H1 (cell line): ENCODE measurements around the gene TAF4. TPM values are rescaled to one million over a fixed set of nuclear protein-coding genes. Genes with fewer than 3 reads are reported as not detected.

Experiments used
- ASH2L ChIP-seq: fragments of 200-600, 300-600 bp; sonication (generic); IDR thresholded peaks from one replicate; pipeline ENCODE4 v1.7.1; 2017; ENCODE audit warnings: low read length
- ATF2 ChIP-seq: IDR thresholded peaks from 2 replicates; pipeline ENCODE4 v1.6.1; 2012; ENCODE audit warnings: low read length, inconsistent platforms
- HDAC2 ChIP-seq, 2 experiments: fragments of 300-600 bp in 1 of 2; sonication (generic) in 1 of 2; IDR thresholded peaks; 2 replicates each; pipeline ENCODE4 v1.6.1; 2011 to 2012; ENCODE audit warnings: low read depth in 2 of 2, low read length in 2 of 2, mild to moderate bottlenecking in 2 of 2, moderate library complexity in 2 of 2, borderline replicate concordance in 1 of 2, inconsistent platforms in 1 of 2
- RAD21 ChIP-seq, 2 experiments: IDR thresholded peaks in 1 of 2; conservative IDR thresholded peaks in 1 of 2; 2 replicates each; pipeline ENCODE4 v1.6.1; 2011; ENCODE audit warnings: low read depth in 2 of 2, low read length in 2 of 2, improper control_type of control experiment in 1 of 2, inconsistent platforms in 1 of 2, mild to moderate bottlenecking in 1 of 2, moderate library complexity in 1 of 2
- polyA plus RNA-seq, 7 experiments: library from polyadenylated mRNA; depleted of rRNA in 3 of 7; stranded (reverse) in 5 of 7; unstranded in 2 of 7; fragments of >200 nt in 5 of 7; fragments of 200-250 nt in 2 of 7; gene quantifications; 1 replicate in 5 of 7; 2 replicates in 1 of 7; 4 replicates in 1 of 7; pipeline versions ENCODE4 v1.2.1 to v1.2.3, GENCODE V29; 2011 to 2013; ENCODE audit warnings: missing spikeins in 2 of 7, mixed read lengths in 2 of 7
- total RNA-seq: library from RNA; stranded (reverse); fragmentation: NEBNext Ultra II Directional; extraction: Animal tissue kit (Norgen Biotek cat#: 25700); gene quantifications from 2 replicates; pipeline ENCODE4 v1.2.1, GENCODE V29; 2021

TAF4 gene
- total and polyA plus RNA-seq, 2 of the 8 experiments (the other 6 are each of a cell fraction or from before 2014, with no cell fraction given) = 16.0 to 30.1 TPM

- no peak for TF ChIP-seq HDAC2 (IDR thresholded peaks at IDR 0.05; ENCODE audit: borderline replicate concordance in 1 of 2, low read depth in 2 of 2, low read length in 2 of 2)
- no peak for TF ChIP-seq ASH2L
- no peak for TF ChIP-seq RAD21 (IDR thresholded peaks at IDR 0.05 in 1 of 2, conservative IDR thresholded peaks at IDR 0.05 in 1 of 2; ENCODE audit: low read depth in 2 of 2, low read length in 2 of 2)
- TF ChIP-seq ATF2 = no peak
Observed at GRCh38 chr20:61989741-61990140, 75.9 kb downstream of the TAF4 start (continued).
